Measurements from ENCODE around the gene NELL2.

GRCh38 chr12:44674875-44675274 is 201.2 kb downstream of the NELL2 start:
- no peak for TF ChIP-seq POLR2A (IDR thresholded peaks at IDR 0.05)
- TF ChIP-seq CTCF (IDR thresholded peaks at IDR 0.05): no peak
- no peak for TF ChIP-seq POLR2AphosphoS5 (IDR thresholded peaks at IDR 0.05)

All from upper lobe of left lung (tissue), 4 donors.